ENCODE measurements around the gene KIF12.
"Not testable (repeated sequence)": the region's sequence is repeated elsewhere in the genome, so short reads cannot be mapped to it uniquely, and the experiment has no call there.

Gene KIF12

GRCh38 chr9:114060711-114061110 lies 38.4 kb downstream of the KIF12 start:
- DNase-seq = no peak

- DNase-seq = no peak
Observed at GRCh38 chr9:114060070-114060469, 39.0 kb downstream of the KIF12 start.

- DNase-seq = no peak
Observed at GRCh38 chr9:114059047-114059803, 39.9 kb downstream of the KIF12 start.

- no peak for DNase-seq
Observed at GRCh38 chr9:114058688-114059046, 40.4 kb downstream of the KIF12 start.

- no peak for DNase-seq
Observed at GRCh38 chr9:114057161-114057885, 41.8 kb downstream of the KIF12 start.

GRCh38 chr9:114056527-114056926 lies 42.6 kb downstream of the KIF12 start:
- DNase-seq = no peak

GRCh38 chr9:114055894-114056293 lies 43.2 kb downstream of the KIF12 start:
- no peak for DNase-seq

- DNase-seq = no peak
Observed at GRCh38 chr9:114055061-114055460, 44.0 kb downstream of the KIF12 start.

GRCh38 chr9:114054191-114054690 lies 44.9 kb downstream of the KIF12 start:
- DNase-seq = no peak

- DNase-seq = no peak
Observed at GRCh38 chr9:114053246-114054005, 45.7 kb downstream of the KIF12 start.

- no peak for DNase-seq
Observed at GRCh38 chr9:114051706-114052105, 47.4 kb downstream of the KIF12 start.

GRCh38 chr9:114051281-114051680 lies 47.8 kb downstream of the KIF12 start:
- DNase-seq = no peak

- no peak for DNase-seq
Observed at GRCh38 chr9:114050646-114051045, 48.4 kb downstream of the KIF12 start.

GRCh38 chr9:114050226-114050568 lies 48.9 kb downstream of the KIF12 start:
- DNase-seq = no peak

GRCh38 chr9:114049441-114050225 lies 49.5 kb downstream of the KIF12 start:
- DNase-seq = no peak

- no peak for DNase-seq
Observed at GRCh38 chr9:114048533-114049415, 50.3 kb downstream of the KIF12 start.

- peak; percentile 8 for DNase-seq
Observed at GRCh38 chr9:114047717-114048116, 51.4 kb downstream of the KIF12 start.

- DNase-seq = no peak
Observed at GRCh38 chr9:114046875-114047274, 52.2 kb downstream of the KIF12 start.

- no peak for DNase-seq
Observed at GRCh38 chr9:114046237-114046755, 52.8 kb downstream of the KIF12 start.

- DNase-seq = not testable (repeated sequence)
Observed at GRCh38 chr9:114043660-114044059, 55.4 kb downstream of the KIF12 start.
